Chondrocyte (in vitro differentiated cells): ENCODE results near the gene GHSR. TPM values are rescaled to one million over a fixed set of nuclear protein-coding genes. Genes with fewer than 3 reads are reported as not detected.

Source experiments
- DNase-seq: peaks from one replicate; pipeline ENCODE4 v3.0.0; 2021; ENCODE audit warnings: mixed read lengths, low spot score
- H3K27ac Mint-ChIP-seq: one replicate; pipeline ENCODE4 v1.8.0; 2021; ENCODE audit warnings: mild to moderate bottlenecking, moderate library complexity, mixed read lengths; ENCODE audit not compliant: unreplicated experiment
- H3K27me3 Mint-ChIP-seq: 2 replicates; pipeline ENCODE4 v1.8.0; 2021; ENCODE audit warnings: low read depth, mixed read lengths
- H3K36me3 Mint-ChIP-seq: 2 replicates; pipeline ENCODE4 v1.8.0; 2021; ENCODE audit warnings: low read depth, mixed read lengths
- H3K4me1 Mint-ChIP-seq: 2 replicates; pipeline ENCODE4 v1.8.0; 2021; ENCODE audit warnings: low read depth, mild to moderate bottlenecking, mixed read lengths
- H3K4me3 Mint-ChIP-seq: one replicate; pipeline ENCODE4 v1.8.0; 2021; ENCODE audit warnings: mild to moderate bottlenecking, moderate library complexity, mixed read lengths; ENCODE audit not compliant: unreplicated experiment
- H3K9me3 Mint-ChIP-seq: 2 replicates; pipeline ENCODE4 v1.8.0; 2021; ENCODE audit warnings: low read depth, mixed read lengths
- total RNA-seq: library from RNA; stranded (reverse); gene quantifications from 3 replicates; pipeline ENCODE4 v1.2.1, GENCODE V29; 2021
- TF ChIP-seq, protein P1 (sequence below): fragments of 200-600 bp; sonication (generic); IDR thresholded peaks from 2 replicates; pipeline ENCODE4 v1.5.0; 2021; ENCODE audit warnings: antibody characterized with exemption, mild to moderate bottlenecking, moderate library complexity

GHSR gene
- total RNA-seq, 1 donor from 2014 or later, result not detected

DNA sequence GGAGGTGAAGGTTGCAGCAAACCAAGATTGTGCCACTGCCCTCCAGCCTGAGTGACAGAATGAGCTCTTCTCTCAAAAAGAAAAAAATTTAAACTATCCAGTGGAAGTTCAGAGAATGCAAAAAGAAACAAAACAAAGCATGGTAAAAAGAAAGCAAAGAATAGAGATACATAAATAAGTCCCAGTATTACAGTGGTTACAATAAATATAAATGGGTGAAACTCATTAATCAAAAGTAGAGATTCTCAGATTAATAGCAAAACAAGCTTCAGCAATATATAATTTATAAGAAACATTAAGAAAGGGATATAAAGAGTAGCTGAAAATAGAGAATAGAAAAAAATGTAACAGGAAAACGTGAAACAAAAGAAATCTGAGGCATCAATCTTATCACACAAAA, 23.6 kb upstream of the GHSR start:
- Mint-ChIP-seq H3K4me3 (no peak overlapping the region), H3K27me3 (no peaks in the 10 kb centered on the region), H3K4me1 (peaks cover 15% of the 10 kb centered on the region)

DNA sequence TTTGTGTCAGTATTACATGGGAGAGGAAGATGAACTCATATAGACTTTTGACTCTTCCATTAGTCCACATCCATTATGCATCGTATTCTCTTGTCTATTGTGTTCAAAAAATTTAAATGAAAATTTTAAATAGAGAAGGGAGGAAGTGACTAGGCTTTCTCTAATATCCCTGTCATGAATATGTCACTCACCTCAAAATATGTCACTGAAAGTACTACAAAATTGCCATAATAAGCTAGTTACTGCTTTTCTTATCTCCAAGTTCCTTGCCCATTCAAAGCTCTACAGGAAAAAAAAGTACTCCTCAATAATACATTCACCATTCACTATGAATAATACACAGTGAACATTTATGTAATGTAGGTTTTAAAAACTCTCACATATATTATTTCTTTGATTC, 22.3 kb upstream of the GHSR start:
- H3K4me3 Mint-ChIP-seq, result no peak overlapping the region
- no peak overlapping the region for H3K27ac Mint-ChIP-seq
- peaks cover 6% of the 10 kb centered on the region for H3K9me3 Mint-ChIP-seq
- H3K36me3 Mint-ChIP-seq, result peaks cover 2% of the 10 kb centered on the region
- TF ChIP-seq, protein P1, sequence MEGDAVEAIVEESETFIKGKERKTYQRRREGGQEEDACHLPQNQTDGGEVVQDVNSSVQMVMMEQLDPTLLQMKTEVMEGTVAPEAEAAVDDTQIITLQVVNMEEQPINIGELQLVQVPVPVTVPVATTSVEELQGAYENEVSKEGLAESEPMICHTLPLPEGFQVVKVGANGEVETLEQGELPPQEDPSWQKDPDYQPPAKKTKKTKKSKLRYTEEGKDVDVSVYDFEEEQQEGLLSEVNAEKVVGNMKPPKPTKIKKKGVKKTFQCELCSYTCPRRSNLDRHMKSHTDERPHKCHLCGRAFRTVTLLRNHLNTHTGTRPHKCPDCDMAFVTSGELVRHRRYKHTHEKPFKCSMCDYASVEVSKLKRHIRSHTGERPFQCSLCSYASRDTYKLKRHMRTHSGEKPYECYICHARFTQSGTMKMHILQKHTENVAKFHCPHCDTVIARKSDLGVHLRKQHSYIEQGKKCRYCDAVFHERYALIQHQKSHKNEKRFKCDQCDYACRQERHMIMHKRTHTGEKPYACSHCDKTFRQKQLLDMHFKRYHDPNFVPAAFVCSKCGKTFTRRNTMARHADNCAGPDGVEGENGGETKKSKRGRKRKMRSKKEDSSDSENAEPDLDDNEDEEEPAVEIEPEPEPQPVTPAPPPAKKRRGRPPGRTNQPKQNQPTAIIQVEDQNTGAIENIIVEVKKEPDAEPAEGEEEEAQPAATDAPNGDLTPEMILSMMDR, result no peak
- H3K27me3 Mint-ChIP-seq, result no peaks in the 10 kb centered on the region
- DNase-seq, result no peak
- H3K4me1 Mint-ChIP-seq, result peaks cover 17% of the 10 kb centered on the region

More for the DNA sequence above, 23.6 kb upstream of the GHSR start:
- no peak overlapping the region for H3K27ac Mint-ChIP-seq
- H3K9me3 Mint-ChIP-seq, result peaks cover 6% of the 10 kb centered on the region
- TF ChIP-seq, protein P1, result no peak
- no peak for DNase-seq
- peaks cover 2% of the 10 kb centered on the region for H3K36me3 Mint-ChIP-seq

DNA sequence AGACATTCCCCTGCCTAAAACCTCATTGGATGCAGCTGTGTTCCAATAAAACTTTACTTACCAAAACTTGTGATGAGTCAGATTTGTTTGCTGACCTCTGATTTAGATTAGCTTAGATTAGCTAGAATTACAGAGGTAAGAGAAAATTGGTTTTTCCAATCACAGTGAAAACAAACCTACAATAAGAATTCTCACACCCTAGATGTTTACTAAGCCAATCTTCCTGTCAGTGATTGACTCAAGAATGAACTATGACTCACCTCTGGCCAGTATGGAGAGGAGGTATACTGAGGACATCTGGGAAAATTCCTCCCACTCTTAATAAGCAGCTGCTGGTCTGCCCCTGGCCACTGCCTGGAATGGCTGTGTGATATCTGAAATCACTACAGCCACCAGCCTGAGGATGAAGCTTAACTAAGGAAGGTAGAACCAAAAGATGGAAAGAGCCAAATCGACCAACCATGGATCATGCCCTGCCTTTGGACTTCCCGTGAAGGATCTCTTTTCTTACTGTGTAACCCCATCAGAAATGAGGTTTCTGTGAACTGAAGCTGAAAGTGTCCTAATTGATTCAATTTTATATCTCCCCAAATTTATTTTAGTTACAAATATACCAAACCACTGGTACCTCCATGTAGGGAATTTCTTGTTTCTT, 19.0 kb upstream of the GHSR start:
- H3K27me3 Mint-ChIP-seq, result no peaks in the 10 kb centered on the region
- peaks cover 6% of the 10 kb centered on the region for H3K9me3 Mint-ChIP-seq
- no peak for DNase-seq
- H3K27ac Mint-ChIP-seq, result no peak overlapping the region
- H3K4me3 Mint-ChIP-seq, result no peak overlapping the region
- H3K4me1 Mint-ChIP-seq, result peaks cover 17% of the 10 kb centered on the region
- peaks cover 2% of the 10 kb centered on the region for H3K36me3 Mint-ChIP-seq
- TF ChIP-seq, protein P1, result no peak

DNA sequence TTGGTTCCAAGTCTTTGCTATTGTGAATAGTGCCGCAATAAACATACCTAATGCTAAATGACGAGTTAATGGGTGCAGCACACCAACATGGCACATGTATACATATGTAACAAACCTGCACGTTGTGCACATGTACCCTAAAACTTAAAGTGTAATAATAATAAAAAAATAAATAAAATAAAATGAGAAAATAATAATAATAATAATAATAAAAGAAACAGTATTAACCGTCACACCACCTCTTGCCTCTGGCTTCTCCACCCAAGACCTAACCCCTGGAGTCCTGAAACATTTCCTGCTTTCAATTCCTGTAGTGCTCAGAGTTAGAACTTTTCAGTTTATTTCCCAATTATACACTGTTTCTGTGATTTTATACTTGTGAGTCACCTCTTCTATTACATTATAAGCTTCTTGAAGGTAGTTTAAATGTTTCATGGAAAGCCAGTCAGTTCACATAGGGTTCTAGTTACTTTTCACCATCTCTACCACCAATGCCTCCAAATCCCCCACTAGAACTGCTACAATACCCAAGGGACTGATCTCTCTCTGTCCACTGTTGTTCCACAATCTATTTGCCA, 18.4 kb upstream of the GHSR start:
- peaks cover 17% of the 10 kb centered on the region for H3K4me1 Mint-ChIP-seq
- H3K27me3 Mint-ChIP-seq, result no peaks in the 10 kb centered on the region
- H3K36me3 Mint-ChIP-seq, result no peaks in the 10 kb centered on the region
- TF ChIP-seq, protein P1, result no peak
- no peak overlapping the region for H3K27ac Mint-ChIP-seq
- peaks cover under 1% of the 10 kb centered on the region for H3K9me3 Mint-ChIP-seq
- no peak for DNase-seq
- no peak overlapping the region for H3K4me3 Mint-ChIP-seq

DNA sequence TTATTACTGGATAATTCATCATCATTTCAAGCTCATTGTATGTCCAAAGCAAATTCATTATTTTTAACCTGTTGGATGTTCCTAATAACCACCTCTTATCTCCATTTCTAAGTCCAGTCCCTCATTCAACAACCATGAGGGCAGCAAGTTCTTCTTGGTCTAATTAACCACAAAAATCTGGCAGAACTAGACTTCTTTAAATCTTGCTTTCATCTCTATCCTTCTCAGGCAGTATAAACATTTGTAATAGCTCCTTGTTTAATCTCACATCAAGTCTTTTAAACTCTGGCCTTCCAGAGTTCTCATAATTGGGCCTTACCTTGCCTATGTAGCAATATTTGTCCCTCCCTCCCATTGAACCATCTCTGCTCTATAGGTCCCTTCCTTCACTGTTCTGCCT, 17.0 kb upstream of the GHSR start:
- Mint-ChIP-seq H3K9me3 (no peaks in the 10 kb centered on the region), H3K4me3 (no peak overlapping the region), H3K36me3 (no peaks in the 10 kb centered on the region), H3K4me1 (peaks cover 11% of the 10 kb centered on the region), H3K27me3 (no peaks in the 10 kb centered on the region), H3K27ac (no peak overlapping the region)
- TF ChIP-seq, protein P1, result no peak
- DNase-seq, result no peak
